Measurements from ENCODE around the gene SYVN1. TPM values are rescaled to one million over a fixed set of nuclear protein-coding genes. Genes with fewer than 3 reads are reported as not detected.

SYVN1 gene
- total RNA-seq, 6 experiments from 2014 or later, result 39.9 to 46.9 (median 42.9) TPM

- H3K36me3 Mint-ChIP-seq (ENCODE audit: low read depth), result peaks cover 17% of the 10 kb centered on the region
Observed at GRCh38 chr11:65132238-65132987, 1.9 kb downstream of the SYVN1 start.

GRCh38 chr11:65131895-65132237 is 2.5 kb downstream of the SYVN1 start:
- TF ChIP-seq CTCF (IDR thresholded peaks at IDR 0.05), result no peak
- H3K27me3 Mint-ChIP-seq (ENCODE audit: insufficient read depth), result 0 out of 2 replicates have a peak, but pooled peaks cover 3% of the 10 kb centered on the region
- H3K4me3 Mint-ChIP-seq, result no peak overlapping the region
- H3K36me3 Mint-ChIP-seq (ENCODE audit: low read depth), result peaks cover 17% of the 10 kb centered on the region
- peaks cover 26% of the 10 kb centered on the region for H3K4me1 Mint-ChIP-seq (ENCODE audit: low read depth)
- H3K9me3 Mint-ChIP-seq, result no peaks in the 10 kb centered on the region
- no peak overlapping the region for H3K27ac Mint-ChIP-seq
- no peak for DNase-seq

More at GRCh38 chr11:65132238-65132987, 1.9 kb downstream of the SYVN1 start:
- no peak for DNase-seq
- TF ChIP-seq CTCF (IDR thresholded peaks at IDR 0.05), result no peak
- no peaks in the 10 kb centered on the region for H3K9me3 Mint-ChIP-seq
- peaks cover 26% of the 10 kb centered on the region for H3K4me1 Mint-ChIP-seq (ENCODE audit: low read depth)
- peak overlapping the region; percentile 100 for H3K4me3 Mint-ChIP-seq
- 0 out of 2 replicates have a peak, but pooled peaks cover 3% of the 10 kb centered on the region for H3K27me3 Mint-ChIP-seq (ENCODE audit: insufficient read depth)
- H3K27ac Mint-ChIP-seq, result no peak overlapping the region; the same call in 1 of the 2 replicates

- peaks cover 17% of the 10 kb centered on the region for H3K36me3 Mint-ChIP-seq (ENCODE audit: low read depth)
- H3K27ac Mint-ChIP-seq, result no peak overlapping the region
- DNase-seq, result no peak
- 0 out of 2 replicates have a peak, but pooled peaks cover 3% of the 10 kb centered on the region for H3K27me3 Mint-ChIP-seq (ENCODE audit: insufficient read depth)
- H3K4me1 Mint-ChIP-seq (ENCODE audit: low read depth), result peaks cover 26% of the 10 kb centered on the region
- H3K4me3 Mint-ChIP-seq, result no peak overlapping the region
- H3K9me3 Mint-ChIP-seq, result no peaks in the 10 kb centered on the region
- TF ChIP-seq CTCF (IDR thresholded peaks at IDR 0.05), result no peak
Observed at GRCh38 chr11:65131417-65131776, 2.9 kb downstream of the SYVN1 start.

- Mint-ChIP-seq H3K4me3 (no peak overlapping the region), H3K27me3 (ENCODE audit: insufficient read depth) (0 out of 2 replicates have a peak, but pooled peaks cover 3% of the 10 kb centered on the region), H3K27ac (no peak overlapping the region), H3K9me3 (no peaks in the 10 kb centered on the region), H3K4me1 (ENCODE audit: low read depth) (peaks cover 20% of the 10 kb centered on the region), H3K36me3 (ENCODE audit: low read depth) (peaks cover 17% of the 10 kb centered on the region)
- no peak for TF ChIP-seq CTCF (IDR thresholded peaks at IDR 0.05)
- no peak for DNase-seq
Observed at GRCh38 chr11:65130631-65131416, 3.5 kb downstream of the SYVN1 start.

GRCh38 chr11:65129649-65130441 is 4.5 kb downstream of the SYVN1 start:
- no peak for TF ChIP-seq CTCF (IDR thresholded peaks at IDR 0.05)
- Mint-ChIP-seq H3K9me3 (no peaks in the 10 kb centered on the region), H3K4me1 (ENCODE audit: low read depth) (peaks cover 14% of the 10 kb centered on the region), H3K27me3 (ENCODE audit: insufficient read depth) (0 out of 2 replicates have a peak, but pooled peaks cover 3% of the 10 kb centered on the region), H3K4me3 (no peak overlapping the region), H3K27ac (no peak overlapping the region), H3K36me3 (ENCODE audit: low read depth) (peaks cover 17% of the 10 kb centered on the region)
- DNase-seq, result no peak
